GM19099 (cell line): Measurements from ENCODE around the gene CAMKMT.

ENCODE experiments used
- POLR2A ChIP-seq: IDR thresholded peaks from 3 replicates; pipeline ENCODE4 v1.6.1; 2011; ENCODE audit warnings: low read depth; ENCODE audit not compliant: insufficient read length; ENCODE audit errors: extremely low read depth

The CAMKMT gene

GRCh38 chr2:44751754-44752479 is 390.2 kb downstream of the CAMKMT start:
- TF ChIP-seq POLR2A: no peak

DNA sequence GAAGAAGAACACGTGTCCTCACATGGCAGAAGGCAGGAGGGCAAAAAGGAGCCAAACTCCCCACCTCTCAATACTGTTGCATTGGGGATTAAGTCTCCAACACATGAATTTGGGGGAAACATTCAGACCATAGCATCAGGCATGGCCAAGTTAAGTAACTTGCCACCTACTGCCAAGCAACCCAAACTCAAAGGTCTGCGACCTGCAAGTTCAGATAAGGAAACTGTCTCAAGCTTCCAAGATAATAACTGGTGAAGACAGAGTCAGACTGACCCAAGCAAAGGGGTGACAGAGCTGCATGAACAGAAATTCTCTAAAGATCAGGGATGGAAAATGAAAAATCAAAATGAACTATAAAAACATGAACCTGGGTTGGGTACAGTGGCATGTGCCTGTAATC is 391.0 kb downstream of the CAMKMT start:
- TF ChIP-seq POLR2A: no peak

DNA sequence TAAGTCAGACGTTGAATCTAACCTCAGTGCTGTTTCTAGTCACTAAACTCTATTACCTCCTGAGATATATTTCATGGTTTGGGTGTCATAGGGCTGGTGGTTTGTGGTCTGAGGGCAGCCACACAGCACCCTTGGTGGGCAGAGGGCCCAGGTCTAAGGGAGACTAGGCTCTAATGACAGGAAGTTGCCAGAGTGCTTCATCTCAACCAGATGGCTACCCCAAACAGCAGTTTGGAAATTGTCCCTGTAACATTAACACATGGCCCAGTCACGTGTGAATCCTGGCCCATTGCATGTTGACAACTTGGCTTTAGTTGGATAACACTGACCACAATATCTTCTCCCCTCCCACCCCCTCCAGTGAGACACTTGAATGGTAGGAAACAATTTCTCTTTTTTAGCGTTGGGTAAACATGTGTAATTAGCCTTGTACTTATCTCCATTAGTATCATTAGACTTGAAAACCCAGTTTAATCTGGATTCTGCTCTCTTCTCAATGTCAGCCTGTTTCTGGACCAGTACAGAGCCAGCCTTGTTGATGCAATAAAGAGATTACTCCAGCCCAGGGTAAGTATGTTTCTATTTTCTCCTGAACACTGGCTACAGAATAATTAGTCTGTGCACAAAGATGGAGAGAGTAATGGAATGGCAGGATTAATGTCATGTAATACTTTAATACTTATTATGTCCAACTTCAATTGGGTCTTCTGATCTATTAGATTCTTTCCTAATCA is 392.0 kb downstream of the CAMKMT start:
- no peak for TF ChIP-seq POLR2A

DNA sequence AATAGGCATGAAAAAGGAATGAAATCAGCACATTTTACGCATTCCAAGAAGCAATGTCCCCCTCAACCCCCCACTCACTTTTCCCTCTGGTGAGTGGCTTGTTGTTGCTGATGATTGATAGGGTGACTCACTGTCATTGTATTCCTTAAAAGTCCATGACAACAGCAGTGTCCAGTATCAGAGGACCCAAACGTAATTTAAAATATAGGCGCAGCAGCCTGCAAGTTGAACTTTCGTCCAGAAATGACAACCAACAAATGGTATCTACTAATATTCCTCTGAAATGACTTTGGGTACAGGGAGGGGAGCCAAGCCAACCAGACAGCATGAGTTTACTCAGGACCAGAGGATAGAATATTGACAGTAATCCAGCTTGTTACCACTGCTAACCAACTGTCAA is 396.8 kb downstream of the CAMKMT start:
- no peak for TF ChIP-seq POLR2A

- no peak for TF ChIP-seq POLR2A
Observed at GRCh38 chr2:44759823-44760222, 398.1 kb downstream of the CAMKMT start.

DNA sequence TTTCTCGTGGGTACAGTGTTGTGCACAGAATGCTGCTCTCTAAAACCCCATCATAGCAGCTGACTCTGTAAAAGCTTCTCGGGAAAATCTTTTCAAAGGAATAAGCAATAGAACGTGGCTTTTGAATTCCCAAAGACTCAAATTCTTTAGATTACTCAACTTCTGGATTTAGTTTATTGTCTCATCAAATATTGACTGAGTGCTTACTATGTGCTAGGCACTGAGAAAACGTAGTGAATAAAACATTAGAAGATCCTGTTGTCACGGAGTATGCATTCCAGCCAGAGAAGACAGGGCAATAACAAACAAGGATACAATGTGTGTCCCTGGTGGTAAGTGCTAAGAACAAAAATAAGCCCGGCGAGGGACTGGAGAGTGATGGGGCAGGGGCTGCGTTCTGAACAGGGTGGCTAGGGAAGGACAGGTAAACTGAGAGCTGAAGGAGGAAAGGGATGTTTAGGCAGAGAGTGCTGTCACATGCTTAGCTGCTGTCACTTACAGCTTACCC is 401.6 kb downstream of the CAMKMT start:
- no peak for TF ChIP-seq POLR2A

- no peak for TF ChIP-seq POLR2A
Observed at GRCh38 chr2:44766220-44766619, 404.5 kb downstream of the CAMKMT start.

DNA sequence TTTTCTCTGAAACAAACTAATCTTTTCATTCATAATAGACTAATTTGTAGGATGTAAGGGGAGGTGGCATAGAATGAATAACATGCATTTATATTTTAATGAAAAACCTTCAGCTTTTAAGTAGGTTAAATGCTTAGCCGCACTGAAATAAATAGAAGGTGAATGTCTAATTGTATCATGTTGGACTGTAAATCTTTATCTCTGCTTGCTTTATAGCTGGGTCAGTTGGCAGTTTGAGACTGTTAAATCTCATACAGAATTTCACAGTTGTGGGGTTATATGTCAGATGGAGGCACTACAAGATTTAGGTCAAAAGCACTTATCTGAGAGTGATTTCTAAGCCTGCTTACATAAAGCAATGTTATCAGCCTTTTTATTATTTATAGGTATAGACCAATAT is 405.0 kb downstream of the CAMKMT start:
- TF ChIP-seq POLR2A: no peak

DNA sequence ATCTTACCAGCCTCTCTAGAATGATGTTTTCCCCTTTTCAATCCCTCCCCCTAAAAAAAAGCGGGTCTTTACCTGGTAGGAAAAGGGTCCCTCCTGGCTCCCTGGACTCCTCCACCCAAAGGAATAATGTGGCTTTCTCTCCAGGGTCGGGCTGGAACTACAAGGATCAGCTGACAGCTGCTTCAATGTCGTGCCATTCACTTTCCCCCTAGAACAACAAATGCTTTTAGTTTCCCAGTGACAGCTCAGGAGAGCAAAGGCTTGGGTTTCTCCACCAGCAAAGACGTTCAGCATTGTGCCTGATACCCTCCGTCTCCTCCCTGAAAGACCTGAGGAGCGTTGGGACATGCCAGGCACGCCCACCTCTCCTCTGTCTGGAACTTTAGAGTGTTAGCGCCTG is 405.9 kb downstream of the CAMKMT start:
- no peak for TF ChIP-seq POLR2A

GRCh38 chr2:44768438-44769236 is 406.9 kb downstream of the CAMKMT start:
- no peak for TF ChIP-seq POLR2A

DNA sequence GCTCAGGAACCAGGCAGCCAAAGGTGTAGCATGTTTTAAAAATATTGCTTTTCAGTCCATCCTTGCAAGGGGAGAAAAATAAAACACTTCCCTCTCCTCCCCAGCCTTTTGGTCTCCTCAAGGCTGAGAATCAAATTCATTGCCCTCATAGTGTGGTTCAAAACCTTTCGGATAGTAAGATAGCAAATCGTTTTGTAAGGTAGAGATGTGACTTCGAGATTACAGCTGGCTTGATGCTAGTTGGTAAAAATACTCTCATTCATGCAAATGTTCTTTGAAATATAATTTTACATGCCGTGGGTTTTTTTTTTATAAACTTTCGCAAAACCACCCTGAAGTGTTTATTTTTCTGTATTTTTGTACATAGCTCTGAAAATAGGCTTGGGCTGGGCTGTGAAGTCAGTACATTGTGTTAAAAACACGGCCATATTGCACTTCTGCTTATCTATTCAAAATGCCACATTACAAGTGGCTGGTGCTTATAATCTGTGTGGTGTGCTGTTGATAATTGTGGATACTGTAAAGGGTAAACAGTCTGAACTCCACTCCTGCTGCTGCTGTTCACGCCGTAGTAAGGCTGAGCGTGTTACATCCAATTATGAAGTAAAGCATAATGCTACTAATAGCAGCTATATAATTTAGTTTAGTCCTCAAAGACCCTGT is 407.7 kb downstream of the CAMKMT start:
- no peak for TF ChIP-seq POLR2A

- TF ChIP-seq POLR2A: no peak
Observed at GRCh38 chr2:44770221-44771195, 408.8 kb downstream of the CAMKMT start.

DNA sequence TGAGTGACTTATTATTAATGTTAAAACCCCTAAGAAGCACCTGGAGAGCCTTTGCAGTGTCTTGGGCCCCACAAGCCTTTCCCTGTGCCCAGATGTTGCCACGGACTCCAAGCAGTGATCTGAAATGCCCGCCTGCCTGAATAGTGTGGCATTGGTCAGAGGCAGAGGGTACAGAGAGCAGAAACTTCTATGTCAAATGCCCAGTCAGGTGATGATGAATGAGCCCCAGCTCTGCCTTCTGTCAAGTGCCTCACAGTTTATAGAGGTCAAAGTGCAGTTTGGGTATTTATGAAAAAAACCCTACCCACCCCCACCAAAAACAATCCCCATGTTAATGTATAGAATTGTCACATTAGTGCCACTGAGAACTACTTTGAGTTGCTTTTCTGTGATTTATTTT is 409.8 kb downstream of the CAMKMT start:
- no peak for TF ChIP-seq POLR2A

DNA sequence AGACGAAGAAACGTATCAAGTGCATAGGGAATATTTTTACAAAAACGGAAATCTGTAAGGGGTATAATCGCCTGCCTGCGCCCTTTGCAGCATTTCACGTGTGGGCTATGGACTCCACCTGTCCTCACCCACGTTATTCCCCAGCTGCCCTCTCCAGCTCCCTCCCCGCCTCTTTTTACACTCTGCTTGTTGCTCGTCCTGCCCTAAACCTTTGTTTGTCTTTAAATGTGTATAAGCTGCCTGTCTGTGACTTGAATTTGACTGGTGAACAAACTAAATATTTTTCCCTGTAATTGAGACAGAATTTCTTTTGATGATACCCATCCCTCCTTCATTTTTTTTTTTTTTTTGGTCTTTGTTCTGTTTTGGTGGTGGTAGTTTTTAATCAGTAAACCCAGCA is 410.4 kb downstream of the CAMKMT start:
- no peak for TF ChIP-seq POLR2A
